T-helper 2 cell treated with Interferon-gamma antibody and Interleukin-4, amounts not matched to agents 100 ng/mL and 5 ng/mL, for 36 hours (primary cell): Measurements from ENCODE around the gene PREB. TPM values are rescaled to one million over a fixed set of nuclear protein-coding genes. Genes with fewer than 3 reads are reported as not detected.

Experiments used
- intact Hi-C: fragments of 100-400 bp; cut with micrococcal nuclease; formaldehyde crosslinking; loops from one replicate; pipeline ENCODE4 v1.15.1; 2023
- total RNA-seq: library from RNA; stranded (reverse); gene quantifications from 2 replicates; pipeline ENCODE4 v1.2.3, GENCODE V29; 2022

Gene PREB
- total RNA-seq, 1 donor from 2014 or later, result 76.6 TPM

DNA sequence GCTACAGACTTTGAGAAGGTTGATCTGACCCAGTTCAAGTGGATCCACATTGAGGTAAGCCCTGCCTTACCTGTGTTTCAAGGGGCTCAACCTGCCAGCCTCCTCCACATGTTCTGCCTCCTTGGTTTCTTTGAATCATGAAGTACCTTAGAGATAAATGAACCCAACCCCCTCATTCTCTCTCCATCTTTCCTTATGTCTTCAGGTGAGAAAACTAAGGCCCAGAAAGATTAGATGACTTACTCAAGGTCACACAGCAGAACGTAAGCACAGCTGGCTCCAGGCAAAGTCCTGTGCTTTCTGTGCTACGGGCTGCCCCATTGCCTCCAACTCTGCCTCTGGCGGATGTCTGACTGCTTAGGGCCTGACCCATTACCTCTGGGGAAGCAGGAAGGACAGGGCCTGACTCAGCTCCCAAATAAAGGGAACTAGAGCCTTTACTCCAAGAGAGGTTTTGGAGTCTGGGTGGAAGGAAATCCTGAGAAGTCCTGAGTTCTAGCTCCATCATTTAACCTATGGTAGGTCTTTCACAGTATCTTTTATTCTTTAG is 37.6 kb downstream of the PREB start:
- intact Hi-C loops, result no loop called here

DNA sequence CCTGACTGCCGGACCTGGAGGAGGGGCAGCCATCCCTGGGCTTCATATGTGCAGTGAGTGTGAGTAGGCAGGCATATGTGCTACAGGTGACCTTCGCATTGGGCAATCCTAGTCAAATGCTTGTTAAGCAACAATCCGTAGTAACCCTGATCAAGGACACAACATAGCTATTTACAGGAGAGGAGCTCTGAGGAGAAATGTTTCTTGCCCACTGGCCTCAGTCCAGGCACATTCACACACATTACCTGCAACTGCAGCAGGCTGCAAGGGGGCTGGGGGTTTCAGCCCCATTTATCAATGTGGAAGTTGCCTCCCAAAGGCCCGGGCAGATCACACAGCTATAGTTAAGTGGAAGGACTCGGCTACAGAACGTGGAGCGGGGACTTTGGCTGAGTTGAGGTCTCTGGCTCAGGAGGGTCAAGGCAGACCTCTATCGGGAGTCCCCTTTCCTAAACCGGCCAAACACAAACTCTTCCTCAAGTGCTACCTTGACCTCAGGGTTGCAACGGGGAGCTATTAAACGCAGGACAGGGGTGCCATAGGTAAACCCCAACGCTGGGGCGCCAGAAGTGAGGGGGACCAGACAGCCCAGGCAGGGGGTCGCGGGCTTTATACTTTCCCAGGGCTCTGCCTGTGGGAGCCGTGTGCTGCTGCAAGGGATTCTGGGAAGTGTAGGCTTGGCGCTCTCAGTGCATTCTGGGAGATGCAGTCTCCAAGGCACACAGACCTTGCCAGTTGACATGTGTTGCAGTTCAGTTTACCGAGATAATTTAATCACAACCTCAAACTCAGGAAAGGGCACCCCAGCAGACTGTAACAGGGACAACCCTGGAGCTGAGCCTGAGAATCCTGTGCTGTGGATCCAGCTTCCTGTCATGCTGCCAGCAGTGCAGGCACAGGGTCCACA is 38.4 kb downstream of the PREB start:
- intact Hi-C loops, result no loop called here

DNA sequence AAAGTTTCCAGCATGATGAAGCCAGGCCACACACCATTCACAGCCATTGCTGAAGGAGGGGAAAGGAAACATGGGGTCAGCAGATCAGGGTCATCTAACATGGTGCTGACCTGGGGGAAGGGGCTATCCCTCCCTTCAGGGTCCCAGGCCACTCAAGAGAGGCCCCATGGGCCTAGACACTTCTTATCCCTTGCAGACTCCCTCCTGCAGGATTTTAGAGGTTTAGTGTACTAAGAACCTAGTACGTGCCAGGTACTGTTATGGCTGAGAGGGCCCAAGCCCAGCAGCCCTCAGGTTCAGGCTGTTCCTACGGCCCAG is 39.0 kb downstream of the PREB start:
- intact Hi-C loops, result no loop called here

DNA sequence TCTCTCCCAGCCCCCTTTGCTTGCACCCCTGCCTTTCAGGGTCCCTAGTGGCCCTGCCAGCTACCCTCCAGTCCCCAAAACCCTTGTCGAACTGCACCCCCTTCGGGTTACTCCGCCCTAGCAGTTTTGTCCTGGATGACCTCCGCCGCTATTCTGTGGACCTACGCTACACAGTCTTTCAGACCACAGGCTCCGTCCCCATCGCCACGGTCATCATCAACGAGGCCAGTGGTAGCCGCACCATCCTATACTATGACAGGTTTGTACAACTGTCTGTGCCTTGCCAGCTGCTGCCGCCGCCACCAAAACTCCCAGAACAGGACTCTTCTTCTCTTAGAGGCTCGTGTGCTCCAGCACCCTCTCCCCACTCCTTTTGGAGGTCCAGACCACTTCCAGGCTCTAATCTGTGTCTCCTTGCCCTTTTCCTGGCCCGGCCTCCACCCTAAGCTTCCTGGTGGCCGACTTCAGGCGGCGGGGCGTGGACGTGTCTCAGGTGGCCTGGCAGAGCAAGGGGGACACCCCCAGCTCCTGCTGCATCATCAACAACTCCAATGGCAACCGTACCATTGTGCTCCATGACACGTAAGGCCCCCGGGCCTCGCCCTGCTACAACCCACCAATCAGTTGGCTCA is 40.0 kb downstream of the PREB start:
- intact Hi-C loops, result no loop called here

DNA sequence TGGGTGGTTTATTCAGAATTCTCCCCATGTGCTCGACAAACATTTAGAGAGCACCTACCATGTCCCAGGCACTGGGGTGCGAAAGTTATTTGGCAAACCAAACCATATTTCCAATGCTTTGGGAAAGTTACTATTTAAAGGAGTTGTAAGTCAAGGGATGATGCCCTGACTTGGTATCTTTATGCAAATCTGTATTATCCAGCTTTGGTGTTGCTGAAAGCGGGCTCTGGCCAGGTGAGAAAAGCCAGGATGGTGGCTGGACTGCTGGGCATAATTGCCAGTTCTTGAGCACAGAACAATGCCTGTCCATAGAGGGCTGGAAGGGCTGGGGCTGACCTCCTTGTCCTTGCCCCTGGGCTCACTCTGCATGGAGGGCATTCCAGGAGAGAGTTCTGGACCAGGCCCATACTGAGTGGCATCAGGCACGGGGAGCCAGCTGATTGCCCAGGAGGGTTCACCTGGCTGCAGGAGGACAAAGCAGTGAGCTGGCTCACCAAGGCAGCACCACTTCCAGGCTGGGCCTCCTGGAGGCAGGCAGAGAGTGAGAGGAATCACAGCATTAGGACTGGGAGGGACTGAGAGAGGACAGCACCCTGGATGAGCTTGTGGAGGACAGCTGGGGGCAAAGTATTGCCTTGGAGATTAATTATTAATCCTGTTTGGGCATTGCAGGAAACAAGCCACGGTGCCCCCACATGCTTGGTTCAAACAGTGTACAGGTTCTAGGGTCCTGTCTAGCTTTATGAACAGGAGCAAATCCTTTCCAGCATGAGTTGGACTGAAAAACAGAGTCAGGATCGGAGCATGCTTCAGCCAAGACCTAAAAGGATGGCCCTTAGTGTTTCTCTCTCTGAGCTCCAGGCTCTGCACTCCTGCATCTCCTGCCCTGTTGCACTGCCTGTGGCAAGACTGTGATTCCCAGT is 40.7 kb downstream of the PREB start:
- intact Hi-C loops, result no loop called here

DNA sequence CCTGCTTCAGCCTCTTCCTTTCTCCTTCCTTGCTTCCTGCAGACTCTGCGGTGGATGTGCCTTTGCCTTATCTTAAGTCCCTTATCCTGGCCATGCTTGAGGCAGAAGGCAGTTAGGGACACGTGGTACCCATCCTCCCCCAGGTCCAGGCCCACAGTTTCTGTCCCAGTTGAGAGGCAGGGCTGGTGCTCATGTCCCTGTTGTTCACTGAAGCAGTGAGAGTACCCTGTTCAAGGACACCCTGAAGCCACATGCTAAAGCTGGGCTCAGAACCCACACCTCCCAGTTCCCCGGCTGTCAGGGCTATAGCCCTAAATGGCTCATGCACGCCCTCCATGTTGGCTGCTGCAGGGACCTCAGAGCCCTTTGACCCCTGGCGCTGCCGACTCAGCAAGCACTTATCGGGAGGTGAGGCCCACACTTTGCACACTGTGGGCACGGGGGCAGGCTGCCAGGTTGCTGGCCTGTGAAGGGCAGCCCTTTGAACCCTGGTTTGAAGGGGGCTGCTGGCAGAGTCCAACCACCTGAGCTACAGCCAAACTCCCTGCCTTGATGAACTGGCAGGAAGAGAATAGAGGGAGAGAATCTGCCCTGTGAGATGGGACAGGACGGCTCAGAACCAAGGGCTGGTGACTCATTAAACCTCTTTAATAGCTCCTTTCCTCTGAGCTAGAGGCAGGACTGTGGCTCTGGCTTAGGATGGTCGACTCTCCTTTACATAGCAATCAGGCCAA is 41.6 kb downstream of the PREB start:
- intact Hi-C loops, result no loop called here

DNA sequence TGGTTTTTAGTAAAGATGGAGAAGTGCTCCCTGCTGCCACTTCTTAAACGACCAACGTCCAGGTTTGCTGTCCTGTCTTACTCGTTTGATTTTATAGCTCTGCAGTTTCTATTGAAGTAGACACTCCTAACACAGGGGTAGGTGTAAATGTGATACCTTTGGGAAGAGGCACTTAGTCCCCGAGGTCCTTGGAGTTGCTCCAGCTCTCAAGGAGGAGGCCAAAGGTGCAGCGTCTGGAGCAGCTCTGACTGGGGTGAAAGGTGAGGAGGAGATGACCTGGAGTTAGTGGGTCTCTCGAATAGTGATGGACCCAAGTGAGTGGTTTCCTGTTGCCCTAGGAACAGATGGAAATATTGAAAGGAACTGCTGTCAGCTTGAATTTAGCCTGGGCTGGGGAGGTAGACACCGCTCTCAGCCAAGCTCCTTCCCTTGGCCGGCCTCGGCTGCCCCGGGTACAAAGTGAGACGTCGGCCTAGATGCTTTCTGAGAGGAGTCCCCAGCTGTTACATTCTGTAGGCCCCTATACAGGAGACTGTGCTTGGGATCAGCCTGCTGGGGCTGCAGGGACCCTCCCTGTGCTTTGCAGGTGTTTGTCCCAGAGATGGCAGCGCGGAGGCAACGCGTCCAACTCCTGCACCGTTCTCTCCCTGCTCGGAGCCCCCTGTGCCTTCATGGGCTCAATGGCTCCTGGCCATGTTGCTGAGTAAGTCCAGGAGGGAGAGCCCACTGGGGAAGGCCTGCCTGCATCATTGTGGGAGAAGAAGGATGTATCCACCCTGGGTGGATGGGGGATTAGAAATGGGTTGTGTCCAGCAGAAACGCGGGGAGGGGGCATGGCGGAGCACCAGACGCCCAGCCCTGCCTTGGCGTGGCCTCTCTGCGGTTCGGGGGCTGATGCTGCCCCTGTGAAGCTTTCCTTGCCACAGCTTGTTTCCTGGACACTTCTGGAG is 42.4 kb downstream of the PREB start:
- intact Hi-C loops, result no loop called here

DNA sequence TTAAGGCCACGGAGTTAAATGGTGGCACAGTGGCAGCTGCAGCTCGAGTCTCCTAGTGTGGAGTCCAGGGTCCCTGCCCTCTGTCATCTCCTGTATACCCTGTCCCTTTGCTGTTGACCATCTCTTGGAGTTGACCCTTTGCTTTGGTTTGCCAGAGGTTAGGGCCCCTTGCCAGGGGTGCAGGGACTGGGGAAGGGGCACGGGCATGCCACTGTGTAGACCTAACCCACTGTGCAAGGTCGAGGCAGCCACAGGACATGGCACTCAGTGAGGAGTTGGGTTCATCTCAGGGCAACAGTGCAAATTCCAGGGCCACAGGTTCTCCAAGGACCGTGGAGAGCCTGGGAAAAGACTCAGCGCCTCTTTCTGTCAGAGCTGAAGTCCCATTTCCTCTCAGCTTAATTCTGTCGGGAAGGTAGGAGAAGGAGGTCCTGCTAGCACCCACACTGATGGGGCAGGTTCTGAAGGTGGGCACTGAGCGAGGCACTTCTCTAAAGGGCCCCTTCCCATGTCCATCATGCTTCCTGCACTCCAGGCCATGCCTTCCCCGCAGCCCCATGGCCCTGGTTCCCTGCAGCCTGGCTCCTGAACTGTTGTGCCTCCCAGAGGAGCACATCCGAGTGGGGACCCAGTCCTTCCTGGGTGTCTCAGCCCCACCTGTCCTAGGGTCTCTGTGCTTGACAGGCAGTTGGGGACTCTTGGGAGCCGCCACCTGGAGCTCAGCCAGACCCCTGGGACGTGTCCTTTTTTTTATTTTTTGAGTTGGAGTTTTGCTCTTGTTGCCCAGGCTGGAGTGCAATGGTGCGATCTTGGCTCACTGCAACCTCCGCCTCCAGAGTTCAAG is 45.1 kb downstream of the PREB start:
- intact Hi-C loops, result no loop called here

DNA sequence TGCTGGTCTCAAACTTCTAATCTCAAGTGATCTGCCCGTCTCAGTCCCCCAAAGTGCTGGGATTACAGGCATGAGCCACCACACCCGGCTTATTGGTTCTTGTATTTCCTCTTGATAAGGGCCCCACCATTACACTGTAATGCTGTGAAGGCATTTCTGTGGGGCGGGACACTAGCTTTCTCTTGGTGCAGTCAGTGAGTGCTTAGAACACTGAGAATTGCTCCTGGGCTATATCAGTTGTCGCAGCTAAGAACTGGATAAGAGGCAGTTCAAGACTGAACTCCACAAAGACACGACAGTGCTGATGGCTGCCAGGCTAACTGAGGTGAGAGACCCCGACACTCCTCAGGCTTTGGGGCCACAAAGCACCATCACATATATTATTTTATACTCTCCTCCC is 45.8 kb downstream of the PREB start:
- intact Hi-C loops, result no loop called here

DNA sequence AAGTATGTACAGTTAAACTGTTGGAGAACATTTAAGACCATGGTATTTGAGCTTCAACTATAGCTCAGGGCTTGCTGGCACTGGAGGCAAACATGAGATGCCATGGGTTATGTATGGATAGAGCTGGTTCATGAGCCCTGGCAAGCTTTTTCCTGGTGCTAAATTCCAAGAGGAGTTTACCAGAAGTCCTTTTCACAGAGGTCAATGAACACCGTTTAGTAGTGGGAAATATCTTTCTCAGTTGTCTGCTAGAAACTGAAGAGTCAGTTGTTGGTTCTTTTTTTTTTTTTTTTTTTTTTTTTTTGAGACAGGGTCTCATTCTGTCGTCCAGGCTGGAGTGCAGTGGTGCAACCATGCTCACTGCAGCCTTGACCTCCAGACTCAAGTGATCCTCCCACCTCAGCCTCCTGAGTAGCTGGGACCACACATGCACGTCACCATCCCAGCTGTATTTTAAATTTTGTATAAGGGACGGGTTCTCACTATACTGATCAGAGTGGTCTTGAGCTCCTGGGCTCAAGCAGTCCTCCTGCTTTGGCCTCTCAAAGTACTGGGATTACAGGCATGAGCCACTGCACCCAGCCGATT is 46.5 kb downstream of the PREB start:
- intact Hi-C loops, result loop anchor here (2.0 kb wide), 1 partner anchor 125 kb away; the partner anchor contains the start of genes ATRAID and SLC5A6

DNA sequence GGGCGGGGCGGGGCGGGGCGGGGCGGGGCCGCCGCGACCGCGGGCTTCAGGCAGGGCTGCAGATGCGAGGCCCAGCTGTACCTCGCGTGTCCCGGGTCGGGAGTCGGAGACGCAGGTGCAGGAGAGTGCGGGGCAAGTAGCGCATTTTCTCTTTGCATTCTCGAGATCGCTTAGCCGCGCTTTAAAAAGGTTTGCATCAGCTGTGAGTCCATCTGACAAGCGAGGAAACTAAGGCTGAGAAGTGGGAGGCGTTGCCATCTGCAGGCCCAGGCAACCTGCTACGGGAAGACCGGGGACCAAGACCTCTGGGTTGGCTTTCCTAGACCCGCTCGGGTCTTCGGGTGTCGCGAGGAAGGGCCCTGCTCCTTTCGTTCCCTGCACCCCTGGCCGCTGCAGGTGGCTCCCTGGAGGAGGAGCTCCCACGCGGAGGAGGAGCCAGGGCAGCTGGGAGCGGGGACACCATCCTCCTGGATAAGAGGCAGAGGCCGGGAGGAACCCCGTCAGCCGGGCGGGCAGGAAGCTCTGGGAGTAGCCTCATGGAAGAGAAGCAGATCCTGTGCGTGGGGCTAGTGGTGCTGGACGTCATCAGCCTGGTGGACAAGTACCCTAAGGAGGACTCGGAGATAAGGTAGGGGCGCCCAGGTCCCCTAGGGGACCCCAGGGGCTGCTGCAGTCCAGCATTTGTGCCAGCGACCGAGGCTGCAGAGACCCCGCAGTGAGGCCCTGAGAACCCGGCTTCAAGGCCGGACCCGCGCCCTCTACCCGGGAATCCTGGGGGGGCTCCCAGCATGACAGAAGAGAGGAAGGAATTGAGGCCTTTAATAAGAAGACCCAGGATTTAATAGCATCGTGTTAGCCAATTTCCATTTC is 47.5 kb downstream of the PREB start, which contains the start of gene KHK:
Gene KHK (plus strand): TSS at position 49 of the 870 bp plus-strand sequence. CDS start 488 bp downstream, at position 537.
- intact Hi-C loops, result loop anchor here (1.0 to 2.0 kb wide), 4 partner anchors 16 to 283 kb away; partner anchors contain the start of genes AGBL5, ATRAID, EIF2B4 and OST4

DNA sequence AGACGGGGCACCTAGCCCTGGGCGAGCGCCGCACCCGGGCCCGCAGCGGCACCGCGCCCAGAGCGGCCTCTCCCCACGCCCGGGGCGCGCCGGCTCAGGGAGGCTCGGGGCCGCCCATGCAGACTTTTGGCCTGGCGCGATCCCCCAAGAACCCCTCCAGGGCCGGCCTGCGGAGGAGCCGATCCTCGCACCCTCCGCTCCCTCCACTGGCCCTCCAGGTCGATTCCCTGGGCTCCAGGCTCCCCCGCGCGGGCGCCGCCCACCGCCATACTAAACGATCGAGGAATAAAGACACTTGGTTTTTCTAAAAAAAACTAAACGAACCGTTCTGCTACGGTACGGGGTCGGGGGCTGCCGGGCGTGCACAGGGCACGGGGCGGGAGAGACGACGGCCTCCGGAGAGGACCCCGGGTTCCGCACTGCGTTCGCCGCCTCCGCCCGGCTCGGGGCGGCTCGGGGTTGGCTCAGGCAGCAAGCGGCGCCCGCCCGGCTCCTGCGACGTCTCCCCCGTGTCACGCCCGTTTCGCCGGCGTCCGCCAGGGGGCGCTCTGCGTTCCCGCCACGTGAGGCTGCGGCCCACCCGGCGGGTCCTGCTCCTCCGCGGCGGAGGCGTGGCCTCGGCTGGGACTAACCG is 48.2 kb downstream of the PREB start:
- intact Hi-C loops, result loop anchor here (1.0 to 2.0 kb wide), 4 partner anchors 15 to 284 kb away; partner anchors contain the start of genes AGBL5, ATRAID, EIF2B4 and OST4

DNA sequence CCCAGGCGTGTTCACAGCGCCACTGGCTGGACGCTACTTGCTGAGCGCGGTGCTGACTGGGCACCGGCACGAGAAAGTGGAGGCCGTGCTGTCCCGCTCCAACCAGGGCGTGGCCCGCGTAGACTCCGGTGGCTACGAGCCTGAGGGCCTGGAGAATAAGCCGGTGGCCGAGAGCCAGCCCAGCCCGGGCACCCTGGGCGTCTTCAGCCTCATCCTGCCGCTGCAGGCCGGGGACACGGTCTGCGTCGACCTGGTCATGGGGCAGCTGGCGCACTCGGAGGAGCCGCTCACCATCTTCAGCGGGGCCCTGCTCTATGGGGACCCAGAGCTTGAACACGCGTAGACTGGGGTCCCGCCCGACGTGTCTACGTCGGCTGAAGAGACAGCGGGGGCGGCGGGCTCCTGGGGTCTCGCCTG is 48.8 kb downstream of the PREB start:
- intact Hi-C loops, result loop anchor here (1.0 to 2.0 kb wide), 5 partner anchors 14 to 285 kb away; partner anchors contain the start of genes AGBL5, ATRAID, EIF2B4 and OST4

DNA sequence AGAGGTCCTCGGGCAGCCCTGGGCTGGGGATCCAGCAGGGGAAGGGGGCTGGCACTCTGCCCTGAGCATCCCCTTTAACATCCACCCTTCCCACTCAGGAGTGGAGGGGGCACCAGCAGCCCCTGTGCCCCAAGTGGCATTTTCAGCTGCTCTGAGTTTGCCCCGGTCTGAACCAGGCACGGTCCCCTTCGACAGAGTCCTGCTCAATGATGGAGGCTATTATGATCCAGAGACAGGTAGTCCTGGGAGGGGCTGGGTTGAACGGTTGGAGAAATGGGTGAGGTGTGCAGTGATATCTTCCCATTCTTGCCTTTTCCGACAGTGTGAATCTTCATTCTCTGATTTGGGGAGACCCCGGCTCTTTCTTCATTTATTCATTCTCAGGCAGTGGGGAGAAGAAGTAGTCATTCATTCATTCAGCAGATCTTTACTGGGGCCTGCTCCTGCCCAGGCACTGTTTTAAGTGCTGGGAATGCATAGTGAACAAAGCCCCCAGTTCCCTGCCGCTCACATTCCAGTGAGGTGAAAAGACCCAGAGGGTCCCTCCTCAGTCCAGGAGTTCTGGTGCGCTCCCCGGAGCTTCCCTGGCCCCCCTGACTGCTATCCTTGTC is 49.3 kb downstream of the PREB start:
- intact Hi-C loops, result loop anchor here (1.0 kb wide), 1 partner anchor 124 kb away; no protein-coding TSS in a partner anchor

DNA sequence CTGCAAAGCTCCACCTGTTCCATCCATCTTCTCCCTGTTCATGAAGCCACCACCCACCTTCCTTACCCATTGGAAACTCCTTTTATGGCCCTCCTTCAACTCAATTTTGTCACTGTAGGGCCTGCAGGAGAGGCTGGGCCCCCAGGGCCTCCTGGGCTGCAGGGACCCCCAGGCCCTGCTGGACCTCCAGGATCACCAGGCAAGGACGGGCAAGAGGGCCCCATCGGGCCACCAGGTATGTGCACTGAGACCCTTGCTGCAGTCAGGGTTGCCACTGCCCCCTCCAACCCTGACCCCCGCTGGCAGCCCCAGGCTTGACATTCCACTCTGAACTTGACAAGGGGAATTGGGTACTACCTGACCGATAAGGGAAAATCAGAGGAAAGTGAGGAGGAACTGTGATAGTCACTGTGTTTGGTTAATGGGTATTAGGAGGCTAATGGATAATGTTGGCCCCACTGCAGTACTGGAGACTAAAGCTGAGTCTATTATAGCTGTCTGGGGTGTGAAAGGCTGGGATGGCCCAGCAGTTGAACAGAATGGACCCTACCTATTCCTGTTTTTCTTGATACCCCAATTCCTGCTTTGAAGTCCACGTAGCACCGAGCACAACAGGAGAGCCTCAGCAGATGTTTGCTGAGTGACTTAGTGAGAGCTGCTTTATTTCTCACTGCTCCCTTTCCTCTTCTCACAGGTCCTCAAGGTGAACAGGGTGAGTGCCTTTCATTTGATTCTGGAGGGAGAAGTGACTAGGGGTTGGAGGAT is 50.0 kb downstream of the PREB start:
- intact Hi-C loops, result loop anchor here (1.0 kb wide), 1 partner anchor 123 kb away; no protein-coding TSS in a partner anchor
